ENCODE data around the gene A3GALT2.
A peak's percentile ranks its signal among the peaks of the same experiment; 100 is the strongest.

A3GALT2 gene

DNA sequence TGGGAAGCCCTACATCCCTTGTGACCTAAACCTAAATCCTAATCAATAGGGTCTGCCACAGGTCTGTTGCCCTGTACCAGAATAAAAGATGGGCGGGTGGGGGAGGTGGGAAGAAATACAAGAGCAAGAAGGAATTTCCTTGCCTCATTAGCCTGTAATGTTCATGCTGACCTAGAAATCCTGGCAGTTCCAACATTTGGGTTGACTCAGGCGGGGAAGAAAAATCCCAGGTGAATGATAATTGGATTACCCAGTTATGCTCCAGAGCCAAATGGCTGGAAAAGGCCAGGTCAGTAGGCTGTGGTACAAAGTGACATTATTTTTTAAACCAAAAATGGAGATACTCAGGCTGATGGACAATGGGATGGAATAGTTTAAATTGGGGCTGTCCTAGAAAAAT, 27.3 kb upstream of the A3GALT2 start:
- H4K20me1 ChIP-seq (ENCODE audit: insufficient read depth), result no peaks in the 10 kb centered on the region
- H3K79me2 ChIP-seq (ENCODE audit: insufficient read depth, low read depth), result peaks cover 14% of the 10 kb centered on the region; the same call in 1 of the 2 replicates
- peaks cover 58% of the 10 kb centered on the region for H3K4me1 ChIP-seq (ENCODE audit: low read depth, poor library complexity, severe bottlenecking)
- peak overlapping the region; percentile 77 for H3K4me2 ChIP-seq
- no peak overlapping the region for H3K27ac ChIP-seq
- H3K27me3 ChIP-seq (ENCODE audit: insufficient read depth, low read depth), result no peaks in the 10 kb centered on the region
- H2AFZ ChIP-seq (ENCODE audit: low read depth), result no peak overlapping the region
- TF ChIP-seq, protein P1, sequence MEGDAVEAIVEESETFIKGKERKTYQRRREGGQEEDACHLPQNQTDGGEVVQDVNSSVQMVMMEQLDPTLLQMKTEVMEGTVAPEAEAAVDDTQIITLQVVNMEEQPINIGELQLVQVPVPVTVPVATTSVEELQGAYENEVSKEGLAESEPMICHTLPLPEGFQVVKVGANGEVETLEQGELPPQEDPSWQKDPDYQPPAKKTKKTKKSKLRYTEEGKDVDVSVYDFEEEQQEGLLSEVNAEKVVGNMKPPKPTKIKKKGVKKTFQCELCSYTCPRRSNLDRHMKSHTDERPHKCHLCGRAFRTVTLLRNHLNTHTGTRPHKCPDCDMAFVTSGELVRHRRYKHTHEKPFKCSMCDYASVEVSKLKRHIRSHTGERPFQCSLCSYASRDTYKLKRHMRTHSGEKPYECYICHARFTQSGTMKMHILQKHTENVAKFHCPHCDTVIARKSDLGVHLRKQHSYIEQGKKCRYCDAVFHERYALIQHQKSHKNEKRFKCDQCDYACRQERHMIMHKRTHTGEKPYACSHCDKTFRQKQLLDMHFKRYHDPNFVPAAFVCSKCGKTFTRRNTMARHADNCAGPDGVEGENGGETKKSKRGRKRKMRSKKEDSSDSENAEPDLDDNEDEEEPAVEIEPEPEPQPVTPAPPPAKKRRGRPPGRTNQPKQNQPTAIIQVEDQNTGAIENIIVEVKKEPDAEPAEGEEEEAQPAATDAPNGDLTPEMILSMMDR (conservative IDR thresholded peaks at IDR 0.05; ENCODE audit: low read depth, low read length), result no peak
- no peak overlapping the region for H3K4me3 ChIP-seq (IDR thresholded peaks at IDR 0.05; ENCODE audit: insufficient read depth, low read depth, low read length)
- H3K36me3 ChIP-seq (ENCODE audit: insufficient read depth), result no peaks in the 10 kb centered on the region
- H3K9ac ChIP-seq, result no peak overlapping the region; the same call in 1 of the 2 replicates

DNA sequence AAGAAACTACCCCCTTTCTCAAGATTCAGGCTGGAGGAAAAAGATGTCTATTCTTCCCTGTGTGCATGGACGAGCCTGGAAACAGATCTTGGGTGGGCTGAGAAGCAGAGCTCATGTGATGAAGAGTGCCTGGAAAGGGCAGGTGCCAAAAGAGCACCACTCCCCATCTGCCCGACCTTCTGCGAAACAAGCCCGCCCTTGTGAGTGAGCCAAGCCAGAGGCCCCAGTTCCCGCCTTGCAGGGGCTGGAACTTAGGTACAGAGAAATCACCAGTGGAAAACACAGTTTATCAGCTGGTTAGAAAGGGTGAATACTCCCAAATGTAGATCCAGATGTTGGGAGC, 26.7 kb upstream of the A3GALT2 start:
- no peaks in the 10 kb centered on the region for H4K20me1 ChIP-seq (ENCODE audit: insufficient read depth)
- no peak overlapping the region for H3K27ac ChIP-seq
- H3K4me2 ChIP-seq, result no peak overlapping the region
- no peak overlapping the region for H3K4me3 ChIP-seq (IDR thresholded peaks at IDR 0.05; ENCODE audit: insufficient read depth, low read depth, low read length)
- no peaks in the 10 kb centered on the region for H3K27me3 ChIP-seq (ENCODE audit: insufficient read depth, low read depth)
- no peak overlapping the region for H3K9ac ChIP-seq
- H2AFZ ChIP-seq (ENCODE audit: low read depth), result no peak overlapping the region
- TF ChIP-seq, protein P1 (conservative IDR thresholded peaks at IDR 0.05; ENCODE audit: low read depth, low read length), result no peak
- H3K4me1 ChIP-seq (ENCODE audit: low read depth, poor library complexity, severe bottlenecking), result peaks cover 64% of the 10 kb centered on the region
- no peaks in the 10 kb centered on the region for H3K36me3 ChIP-seq (ENCODE audit: insufficient read depth)
- peaks cover 14% of the 10 kb centered on the region; the same call in 1 of the 2 replicates for H3K79me2 ChIP-seq (ENCODE audit: insufficient read depth, low read depth)

DNA sequence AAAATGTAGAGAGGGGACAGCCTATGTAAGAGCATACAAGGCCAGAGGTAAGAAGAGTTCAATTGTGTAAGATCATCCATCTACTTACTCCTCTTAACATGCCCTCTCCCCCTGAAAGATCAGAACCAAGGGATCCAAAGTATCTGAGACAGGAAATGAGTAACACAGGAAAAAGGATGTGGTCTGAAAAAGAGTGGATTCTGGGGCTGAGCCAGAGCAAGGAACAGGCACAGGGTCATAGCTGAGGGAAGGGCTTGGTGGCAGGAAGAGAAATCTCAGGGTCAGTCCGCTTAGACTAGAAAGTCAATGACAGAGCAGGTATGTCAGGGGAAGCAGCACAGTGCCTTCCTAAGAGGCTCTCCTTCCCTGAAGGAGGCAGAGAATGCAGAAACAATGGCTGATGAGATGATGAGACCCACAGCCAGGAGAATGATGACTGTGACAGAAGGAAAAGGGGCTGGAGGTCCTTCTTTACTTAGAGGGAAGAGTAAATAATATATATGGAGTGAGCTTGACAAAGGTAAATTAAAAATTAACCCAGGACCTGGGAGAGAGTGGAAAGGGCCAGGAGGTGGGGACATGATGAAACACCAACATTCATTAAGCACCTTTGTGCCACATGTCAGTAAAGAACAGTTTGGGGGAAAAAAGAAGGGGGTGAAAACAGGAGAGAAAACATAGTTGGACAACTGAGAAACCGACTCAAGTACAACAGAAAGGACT, 26.2 kb upstream of the A3GALT2 start:
- Histone ChIP-seq H3K4me1 (ENCODE audit: low read depth, poor library complexity, severe bottlenecking) (peaks cover 70% of the 10 kb centered on the region), H2AFZ (ENCODE audit: low read depth) (no peak overlapping the region), H3K9ac (no peak overlapping the region), H3K4me2 (no peak overlapping the region), H4K20me1 (ENCODE audit: insufficient read depth) (no peaks in the 10 kb centered on the region), H3K79me2 (ENCODE audit: insufficient read depth, low read depth) (peaks cover 14% of the 10 kb centered on the region; the same call in 1 of the 2 replicates), H3K27me3 (ENCODE audit: insufficient read depth, low read depth) (no peaks in the 10 kb centered on the region), H3K4me3 (IDR thresholded peaks at IDR 0.05; ENCODE audit: insufficient read depth, low read depth, low read length) (no peak overlapping the region), H3K36me3 (ENCODE audit: insufficient read depth) (no peaks in the 10 kb centered on the region), H3K27ac (no peak overlapping the region)
- TF ChIP-seq, protein P1 (conservative IDR thresholded peaks at IDR 0.05; ENCODE audit: low read depth, low read length), result no peak

DNA sequence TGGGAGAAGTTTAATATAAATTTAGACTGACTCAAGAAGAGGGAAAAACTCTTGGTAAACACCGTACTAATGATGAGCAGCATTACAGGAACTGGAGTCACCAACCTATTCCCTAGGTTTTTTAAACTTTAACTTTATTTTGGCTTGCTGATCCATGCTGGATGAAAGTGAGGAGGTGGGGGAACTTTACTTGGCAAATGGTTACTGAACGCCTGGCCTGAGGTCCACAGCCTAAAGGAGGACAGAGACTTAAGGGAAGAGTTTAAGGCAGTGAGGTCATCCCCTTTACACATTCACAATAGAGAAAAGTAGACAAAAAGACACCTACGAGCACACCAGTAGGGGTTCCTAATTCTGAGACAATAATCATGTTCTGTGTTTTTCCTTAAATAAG, 25.6 kb upstream of the A3GALT2 start:
- Histone ChIP-seq H3K27me3 (ENCODE audit: insufficient read depth, low read depth) (no peaks in the 10 kb centered on the region), H2AFZ (ENCODE audit: low read depth) (no peak overlapping the region), H3K27ac (no peak overlapping the region), H3K36me3 (ENCODE audit: insufficient read depth) (no peaks in the 10 kb centered on the region), H3K4me1 (ENCODE audit: low read depth, poor library complexity, severe bottlenecking) (peaks cover 75% of the 10 kb centered on the region), H3K79me2 (ENCODE audit: insufficient read depth, low read depth) (peaks cover 14% of the 10 kb centered on the region; the same call in 1 of the 2 replicates), H4K20me1 (ENCODE audit: insufficient read depth) (no peaks in the 10 kb centered on the region), H3K9ac (no peak overlapping the region), H3K4me3 (IDR thresholded peaks at IDR 0.05; ENCODE audit: insufficient read depth, low read depth, low read length) (no peak overlapping the region), H3K4me2 (peak overlapping the region; percentile 31; the same call in 1 of the 2 replicates)
- TF ChIP-seq, protein P1 (conservative IDR thresholded peaks at IDR 0.05; ENCODE audit: low read depth, low read length), result no peak

All from KMS-11 (cell line).